ENCODE measurements around the gene PDLIM5.

Gene PDLIM5

DNA sequence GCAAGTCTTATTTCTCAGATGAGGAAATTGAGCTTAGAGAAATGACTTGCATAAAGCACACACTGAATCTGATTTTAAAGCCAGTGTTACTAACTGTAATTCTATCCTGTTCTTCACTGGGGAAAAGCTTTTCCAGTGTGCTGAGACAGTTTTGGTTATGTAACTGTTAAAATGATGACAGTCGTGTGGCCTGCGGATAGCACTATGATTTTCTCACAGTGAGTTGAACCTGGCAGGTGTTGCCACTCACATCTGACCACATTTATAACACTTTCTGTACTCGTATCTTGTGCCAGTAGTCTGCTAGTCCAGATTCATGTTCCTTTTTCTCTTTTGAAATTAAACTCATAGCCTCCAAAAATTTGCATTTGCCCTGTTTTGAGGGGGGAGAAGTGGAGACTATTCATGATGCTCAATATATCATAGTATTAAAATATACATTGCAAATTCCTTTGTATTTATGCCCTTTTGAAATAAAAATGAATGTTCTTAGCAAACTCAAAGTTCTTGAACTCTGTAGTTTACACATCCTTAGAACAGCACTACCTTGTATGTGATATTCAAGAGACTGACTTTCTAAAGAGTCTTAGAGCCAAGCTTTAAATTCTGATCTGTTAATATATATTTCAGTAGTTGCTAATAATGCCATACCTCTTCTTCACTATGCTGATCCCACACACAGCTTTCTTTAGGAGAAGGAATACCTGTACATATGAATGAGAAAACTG, 132.3 kb downstream of the PDLIM5 start:
- Histone ChIP-seq H3K4me1 (ENCODE audit: control insufficient read depth, low read depth, low read length) (no peaks in the 10 kb centered on the region), H3K18ac (ENCODE audit: low read length) (no peak overlapping the region), H3K4me3 (ENCODE audit: low read length) (no peak overlapping the region), H3K4me2 (ENCODE audit: low read length) (no peak overlapping the region), H4K5ac (ENCODE audit: low read length) (no peak overlapping the region), H3K23ac (ENCODE audit: low read length) (no peak overlapping the region), H4K8ac (ENCODE audit: low read depth, low read length) (no peak overlapping the region), H3K27ac (ENCODE audit: low read depth, low read length) (no peak overlapping the region), H3K56ac (ENCODE audit: low read length) (no peak overlapping the region), H2AK5ac (ENCODE audit: low read length) (no peak overlapping the region), H2BK120ac (ENCODE audit: low read depth, low read length) (no peak overlapping the region), H3K4ac (ENCODE audit: low read depth, low read length) (no peak overlapping the region), H3K79me2 (ENCODE audit: control insufficient read depth, insufficient read depth, low read length) (no peaks in the 10 kb centered on the region), H3K27me3 (ENCODE audit: insufficient read depth, low read length, poor library complexity) (no peaks in the 10 kb centered on the region), H2BK5ac (ENCODE audit: low read length) (no peak overlapping the region), H3K36me3 (ENCODE audit: control insufficient read depth, insufficient read depth, low read length) (no peaks in the 10 kb centered on the region), H3K9ac (ENCODE audit: low read length) (no peak overlapping the region), H2BK15ac (replicated peaks; ENCODE audit: low read depth) (no peak overlapping the region), H3K79me1 (ENCODE audit: low read length) (no peaks in the 10 kb centered on the region)
- DNase-seq: no peak
- no CpG with 5 or more reads among the region's 3 CpGs for WGBS (ENCODE audit: extremely low coverage, insufficient coverage, low lambda C conversion rate)

DNA sequence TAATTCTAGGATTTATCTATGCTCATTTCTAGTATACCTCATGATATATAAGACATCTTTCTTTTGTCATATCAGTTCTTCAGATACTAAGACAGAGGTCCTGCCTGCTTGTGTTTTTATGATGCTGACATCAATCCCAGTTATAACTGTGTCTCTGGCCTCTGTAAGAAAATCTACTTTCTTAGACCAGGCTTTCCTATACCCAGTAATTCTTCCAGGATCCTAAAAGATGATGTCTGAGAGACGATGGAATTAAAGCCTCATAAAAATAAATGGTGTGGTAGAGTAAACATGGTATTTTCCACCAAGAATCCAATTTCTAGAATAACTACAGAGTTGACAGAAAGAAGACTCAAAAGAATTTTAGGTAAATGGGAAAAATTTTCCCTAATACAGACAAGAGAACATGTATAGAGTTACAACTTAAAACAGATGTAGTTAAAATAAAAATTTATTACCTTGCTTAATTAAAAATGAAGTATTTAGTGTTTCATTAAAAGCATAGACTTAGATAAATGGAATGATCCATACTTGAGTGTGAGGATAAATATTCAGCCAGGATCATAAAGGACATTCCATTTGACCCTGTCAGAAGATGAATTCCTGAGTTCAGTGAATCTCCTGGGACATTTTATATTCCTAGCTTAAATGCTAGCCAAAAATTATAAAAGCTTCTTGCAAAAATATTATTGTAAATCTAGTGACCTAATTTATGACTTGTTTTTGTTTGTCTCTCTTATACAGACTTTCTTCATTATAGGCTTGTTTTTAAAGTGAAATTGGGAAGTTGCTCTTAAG, 137.4 kb downstream of the PDLIM5 start:
- Histone ChIP-seq H4K5ac (ENCODE audit: low read length) (no peak overlapping the region), H3K56ac (ENCODE audit: low read length) (no peak overlapping the region), H3K18ac (ENCODE audit: low read length) (no peak overlapping the region), H3K4me3 (ENCODE audit: low read length) (no peak overlapping the region), H3K79me2 (ENCODE audit: control insufficient read depth, insufficient read depth, low read length) (no peaks in the 10 kb centered on the region), H3K36me3 (ENCODE audit: control insufficient read depth, insufficient read depth, low read length) (no peaks in the 10 kb centered on the region), H2BK15ac (replicated peaks; ENCODE audit: low read depth) (no peak overlapping the region), H3K27me3 (ENCODE audit: insufficient read depth, low read length, poor library complexity) (no peaks in the 10 kb centered on the region), H4K8ac (ENCODE audit: low read depth, low read length) (no peak overlapping the region), H3K4me1 (ENCODE audit: control insufficient read depth, low read depth, low read length) (no peaks in the 10 kb centered on the region), H2AK5ac (ENCODE audit: low read length) (no peak overlapping the region), H2BK5ac (ENCODE audit: low read length) (no peak overlapping the region), H2BK120ac (ENCODE audit: low read depth, low read length) (no peak overlapping the region), H3K9ac (ENCODE audit: low read length) (no peak overlapping the region), H3K27ac (ENCODE audit: low read depth, low read length) (no peak overlapping the region), H3K4me2 (ENCODE audit: low read length) (no peak overlapping the region), H3K4ac (ENCODE audit: low read depth, low read length) (no peak overlapping the region), H3K79me1 (ENCODE audit: low read length) (no peaks in the 10 kb centered on the region), H3K23ac (ENCODE audit: low read length) (no peak overlapping the region)
- no peak for DNase-seq
- WGBS (ENCODE audit: extremely low coverage, insufficient coverage, low lambda C conversion rate): no CpG with 5 or more reads among the region's 1 CpG

DNA sequence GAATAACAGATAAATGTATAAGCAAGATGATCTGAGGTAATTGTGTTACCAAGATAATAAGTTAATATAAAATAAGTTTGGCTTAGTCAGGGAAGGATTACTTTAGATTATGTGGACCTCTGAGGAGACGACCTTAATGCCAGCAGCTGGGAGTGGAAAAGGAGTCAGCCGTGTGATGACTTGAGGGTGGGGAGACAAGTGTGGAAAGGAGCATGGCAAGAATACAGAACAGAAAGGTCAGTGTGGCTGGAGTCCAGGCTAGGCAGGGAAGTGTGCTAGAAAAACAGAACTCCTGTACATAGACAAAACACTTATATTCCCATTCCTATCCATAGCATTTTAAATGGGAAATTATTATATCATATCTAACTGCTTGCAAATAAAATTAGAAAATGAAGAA, 138.8 kb downstream of the PDLIM5 start:
- Histone ChIP-seq H3K27ac (ENCODE audit: low read depth, low read length) (no peak overlapping the region), H3K27me3 (ENCODE audit: insufficient read depth, low read length, poor library complexity) (no peaks in the 10 kb centered on the region), H3K4ac (ENCODE audit: low read depth, low read length) (no peak overlapping the region), H2BK120ac (ENCODE audit: low read depth, low read length) (no peak overlapping the region), H4K8ac (ENCODE audit: low read depth, low read length) (no peak overlapping the region), H2AK5ac (ENCODE audit: low read length) (no peak overlapping the region), H2BK5ac (ENCODE audit: low read length) (no peak overlapping the region), H3K4me3 (ENCODE audit: low read length) (no peak overlapping the region), H3K23ac (ENCODE audit: low read length) (no peak overlapping the region), H3K4me2 (ENCODE audit: low read length) (no peak overlapping the region), H3K18ac (ENCODE audit: low read length) (no peak overlapping the region), H2BK15ac (replicated peaks; ENCODE audit: low read depth) (no peak overlapping the region), H3K56ac (ENCODE audit: low read length) (no peak overlapping the region), H3K79me1 (ENCODE audit: low read length) (no peaks in the 10 kb centered on the region), H3K79me2 (ENCODE audit: control insufficient read depth, insufficient read depth, low read length) (no peaks in the 10 kb centered on the region), H4K5ac (ENCODE audit: low read length) (no peak overlapping the region), H3K4me1 (ENCODE audit: control insufficient read depth, low read depth, low read length) (no peaks in the 10 kb centered on the region), H3K36me3 (ENCODE audit: control insufficient read depth, insufficient read depth, low read length) (no peaks in the 10 kb centered on the region), H3K9ac (ENCODE audit: low read length) (no peak overlapping the region)
- no CpG with 5 or more reads among the region's 2 CpGs for whole genome bisulfite sequencing (ENCODE audit: extremely low coverage, insufficient coverage, low lambda C conversion rate)
- DNase-seq: no peak

DNA sequence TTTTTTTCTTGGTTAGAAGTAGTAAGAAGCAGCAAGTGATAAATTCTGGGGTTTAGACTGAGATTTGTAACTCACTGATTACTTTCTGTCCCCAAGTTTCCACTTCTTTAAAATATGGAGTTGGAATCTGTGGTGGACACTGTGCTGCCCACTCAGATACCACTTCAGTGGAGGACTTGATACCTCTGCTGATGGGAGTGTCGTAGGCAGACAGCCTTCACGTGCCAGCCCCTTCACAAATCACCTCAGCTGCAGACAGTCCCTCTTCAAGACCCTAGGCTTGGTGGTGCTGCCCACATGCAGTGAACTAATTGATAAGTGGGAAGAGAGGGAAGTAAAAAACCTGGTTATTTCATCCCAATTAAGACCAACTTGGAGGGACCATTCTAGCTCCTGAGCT, 139.5 kb downstream of the PDLIM5 start:
- Histone ChIP-seq H3K4me3 (ENCODE audit: low read length) (no peak overlapping the region), H3K23ac (ENCODE audit: low read length) (no peak overlapping the region), H2BK5ac (ENCODE audit: low read length) (no peak overlapping the region), H3K4me2 (ENCODE audit: low read length) (no peak overlapping the region), H3K36me3 (ENCODE audit: control insufficient read depth, insufficient read depth, low read length) (no peaks in the 10 kb centered on the region), H3K4ac (ENCODE audit: low read depth, low read length) (no peak overlapping the region), H3K27me3 (ENCODE audit: insufficient read depth, low read length, poor library complexity) (no peaks in the 10 kb centered on the region), H2AK5ac (ENCODE audit: low read length) (no peak overlapping the region), H4K8ac (ENCODE audit: low read depth, low read length) (no peak overlapping the region), H2BK15ac (replicated peaks; ENCODE audit: low read depth) (no peak overlapping the region), H3K18ac (ENCODE audit: low read length) (no peak overlapping the region), H3K4me1 (ENCODE audit: control insufficient read depth, low read depth, low read length) (no peaks in the 10 kb centered on the region), H3K79me2 (ENCODE audit: control insufficient read depth, insufficient read depth, low read length) (no peaks in the 10 kb centered on the region), H4K5ac (ENCODE audit: low read length) (no peak overlapping the region), H3K79me1 (ENCODE audit: low read length) (no peaks in the 10 kb centered on the region), H3K27ac (ENCODE audit: low read depth, low read length) (no peak overlapping the region), H3K9ac (ENCODE audit: low read length) (no peak overlapping the region), H3K56ac (ENCODE audit: low read length) (no peak overlapping the region), H2BK120ac (ENCODE audit: low read depth, low read length) (no peak overlapping the region)
- DNase-seq: no peak
- no CpG with 5 or more reads among the region's 2 CpGs for WGBS (ENCODE audit: extremely low coverage, insufficient coverage, low lambda C conversion rate)

DNA sequence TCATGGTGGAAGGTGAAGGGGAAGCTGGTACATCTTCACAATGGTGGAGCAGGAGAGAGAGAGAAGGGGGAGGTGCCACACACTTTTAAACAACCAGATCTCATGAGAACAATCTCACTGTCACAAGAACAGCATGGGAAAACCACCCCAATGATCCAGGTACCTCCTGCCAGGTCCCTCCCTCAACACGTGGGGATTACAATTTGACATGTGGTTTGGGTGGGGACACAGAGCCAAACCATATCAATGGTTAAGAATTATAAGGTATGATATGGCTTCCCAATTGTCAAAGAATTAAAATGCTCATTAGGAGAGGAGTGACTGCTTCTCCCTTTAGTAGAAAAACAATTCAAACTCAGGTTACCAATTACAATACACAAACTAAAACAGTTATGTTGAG, 143.3 kb downstream of the PDLIM5 start:
- Histone ChIP-seq H3K18ac (ENCODE audit: low read length) (no peak overlapping the region), H3K9ac (ENCODE audit: low read length) (no peak overlapping the region), H4K8ac (ENCODE audit: low read depth, low read length) (no peak overlapping the region), H3K27ac (ENCODE audit: low read depth, low read length) (no peak overlapping the region), H3K27me3 (ENCODE audit: insufficient read depth, low read length, poor library complexity) (no peaks in the 10 kb centered on the region), H3K4me2 (ENCODE audit: low read length) (no peak overlapping the region), H2BK5ac (ENCODE audit: low read length) (no peak overlapping the region), H3K4me3 (ENCODE audit: low read length) (no peak overlapping the region), H4K5ac (ENCODE audit: low read length) (no peak overlapping the region), H3K79me1 (ENCODE audit: low read length) (no peaks in the 10 kb centered on the region), H3K79me2 (ENCODE audit: control insufficient read depth, insufficient read depth, low read length) (no peaks in the 10 kb centered on the region), H2BK15ac (replicated peaks; ENCODE audit: low read depth) (no peak overlapping the region), H3K23ac (ENCODE audit: low read length) (no peak overlapping the region), H3K4ac (ENCODE audit: low read depth, low read length) (no peak overlapping the region), H2BK120ac (ENCODE audit: low read depth, low read length) (no peak overlapping the region), H3K36me3 (ENCODE audit: control insufficient read depth, insufficient read depth, low read length) (no peaks in the 10 kb centered on the region), H2AK5ac (ENCODE audit: low read length) (no peak overlapping the region), H3K4me1 (ENCODE audit: control insufficient read depth, low read depth, low read length) (no peaks in the 10 kb centered on the region), H3K56ac (ENCODE audit: low read length) (no peak overlapping the region)
- WGBS (ENCODE audit: extremely low coverage, insufficient coverage, low lambda C conversion rate): no CpG with 5 or more reads among the region's 1 CpG
- peak; percentile 29 for DNase-seq
